HEK293 (cell line): ENCODE results near the gene HEXIM1.

Experiments used
- HOXD13 ChIP-seq: sonication (generic); formaldehyde crosslinking; IDR thresholded peaks from 2 replicates; pipeline ENCODE4 v1.8.0; 2022; ENCODE audit warnings: missing genetic modification reagents, borderline replicate concordance
- KLF7 ChIP-seq: fragments of 450-650 bp; formaldehyde crosslinking; IDR thresholded peaks from 2 replicates; pipeline ENCODE4 v1.5.1; 2016; ENCODE audit warnings: missing biosample characterization, missing genetic modification characterization, borderline replicate concordance
- PRDM1 ChIP-seq: fragments of 450-650 bp; formaldehyde crosslinking; IDR thresholded peaks from 2 replicates; pipeline ENCODE4; 2016; ENCODE audit warnings: missing biosample characterization, missing genetic modification characterization
- SCRT1 ChIP-seq: fragments of 450-650 bp; formaldehyde crosslinking; IDR thresholded peaks from 2 replicates; pipeline ENCODE4 v1.5.1; 2016; ENCODE audit warnings: missing biosample characterization, missing genetic modification characterization, borderline replicate concordance
- SP7 ChIP-seq: fragments of 450-650 bp; formaldehyde crosslinking; IDR thresholded peaks from 2 replicates; pipeline ENCODE4 v1.5.1; 2016; ENCODE audit warnings: missing biosample characterization, missing genetic modification characterization
- WT1 ChIP-seq: fragments of 450-650 bp; formaldehyde crosslinking; IDR thresholded peaks from 2 replicates; pipeline ENCODE4 v1.5.1; 2016; ENCODE audit warnings: missing biosample characterization, missing genetic modification characterization
- ZBTB20 ChIP-seq: fragments of 450-650 bp; formaldehyde crosslinking; IDR thresholded peaks from 2 replicates; pipeline ENCODE4 v1.5.1; 2016; ENCODE audit warnings: missing biosample characterization, missing genetic modification characterization
- ZBTB7A ChIP-seq: fragments of 450-650 bp; formaldehyde crosslinking; IDR thresholded peaks from 2 replicates; pipeline ENCODE4 v1.5.1; 2016; ENCODE audit warnings: low read depth, missing biosample characterization, missing genetic modification characterization
- ZFP37 ChIP-seq: fragments of 450-650 bp; formaldehyde crosslinking; IDR thresholded peaks from 2 replicates; pipeline ENCODE4 v1.5.1; 2016; ENCODE audit warnings: missing biosample characterization, missing genetic modification characterization
- ZFP69B ChIP-seq: fragments of 450-650 bp; formaldehyde crosslinking; IDR thresholded peaks from 2 replicates; pipeline ENCODE4 v1.5.1; 2016; ENCODE audit warnings: missing biosample characterization, missing genetic modification characterization
- ZNF132 ChIP-seq: fragments of 450-650 bp; formaldehyde crosslinking; IDR thresholded peaks from 2 replicates; pipeline ENCODE4 v1.5.1; 2017; ENCODE audit warnings: missing biosample characterization, missing genetic modification characterization, borderline replicate concordance
- ZNF174 ChIP-seq: fragments of 450-650 bp; formaldehyde crosslinking; IDR thresholded peaks from 2 replicates; pipeline ENCODE4 v1.5.0; 2017; ENCODE audit warnings: missing biosample characterization, mild to moderate bottlenecking, missing genetic modification characterization
- ZNF221 ChIP-seq: fragments of 450-650 bp; formaldehyde crosslinking; IDR thresholded peaks from 2 replicates; pipeline ENCODE4 v1.5.1; 2017; ENCODE audit warnings: missing biosample characterization, missing genetic modification characterization, borderline replicate concordance
- ZNF335 ChIP-seq: fragments of 450-650 bp; formaldehyde crosslinking; conservative IDR thresholded peaks from 2 replicates; pipeline ENCODE4 v1.5.1; 2016; ENCODE audit warnings: missing biosample characterization, missing genetic modification characterization
- ZNF394 ChIP-seq: fragments of 450-650 bp; formaldehyde crosslinking; IDR thresholded peaks from 2 replicates; pipeline ENCODE4 v1.5.1; 2016; ENCODE audit warnings: missing biosample characterization, missing genetic modification characterization, mild to moderate bottlenecking, moderate library complexity, borderline replicate concordance
- ZNF548 ChIP-seq: fragments of 450-650 bp; formaldehyde crosslinking; IDR thresholded peaks from 2 replicates; pipeline ENCODE4 v1.5.1; 2016; ENCODE audit warnings: missing biosample characterization, missing genetic modification characterization
- ZNF596 ChIP-seq: fragments of 450-650 bp; IDR thresholded peaks from 2 replicates; pipeline ENCODE4 v1.5.0; 2018; ENCODE audit warnings: missing biosample characterization, mild to moderate bottlenecking, missing genetic modification characterization, moderate library complexity
- ZNF670 ChIP-seq: fragments of 450-650 bp; formaldehyde crosslinking; IDR thresholded peaks from 2 replicates; pipeline ENCODE4 v1.5.1; 2016; ENCODE audit warnings: missing biosample characterization, missing genetic modification characterization, low read depth
- ZNF777 ChIP-seq: fragments of 450-650 bp; formaldehyde crosslinking; IDR thresholded peaks from 2 replicates; pipeline ENCODE4 v1.5.1; 2017; ENCODE audit warnings: missing biosample characterization, missing genetic modification characterization, borderline replicate concordance
- ZSCAN16 ChIP-seq: fragments of 450-650 bp; formaldehyde crosslinking; IDR thresholded peaks from 2 replicates; pipeline ENCODE4 v1.5.1; 2016; ENCODE audit warnings: missing biosample characterization, missing genetic modification characterization
- TF ChIP-seq, protein P1 (sequence below): fragments of 450-650 bp; formaldehyde crosslinking; IDR thresholded peaks from 2 replicates; pipeline ENCODE4 v1.5.1; 2016; ENCODE audit warnings: missing biosample characterization, missing genetic modification characterization, borderline replicate concordance
- TF ChIP-seq, protein P2 (sequence below): fragments of 450-650 bp; formaldehyde crosslinking; IDR thresholded peaks from 2 replicates; pipeline ENCODE4 v1.5.1; 2016; ENCODE audit warnings: missing biosample characterization, missing genetic modification characterization
- TF ChIP-seq, protein P3 (sequence below): sonication (generic); formaldehyde crosslinking; IDR thresholded peaks from 2 replicates; pipeline ENCODE4 v1.8.1; 2022; ENCODE audit warnings: mild to moderate bottlenecking, moderate library complexity, missing genetic modification reagents
- TF ChIP-seq, protein P4 (sequence below): fragments of 450-650 bp; formaldehyde crosslinking; IDR thresholded peaks from 2 replicates; pipeline ENCODE4 v1.5.1; 2016; ENCODE audit warnings: missing biosample characterization, missing genetic modification characterization, borderline replicate concordance
- TF ChIP-seq, protein P5 (sequence below): fragments of 450-650 bp; formaldehyde crosslinking; IDR thresholded peaks from 2 replicates; pipeline ENCODE4 v1.5.1; 2016; ENCODE audit warnings: missing biosample characterization, missing genetic modification characterization
- TF ChIP-seq, protein P6 (sequence below): fragments of 450-650 bp; formaldehyde crosslinking; IDR thresholded peaks from 2 replicates; pipeline ENCODE4 v1.5.1; 2016; ENCODE audit warnings: missing biosample characterization, missing genetic modification characterization

The HEXIM1 gene

DNA sequence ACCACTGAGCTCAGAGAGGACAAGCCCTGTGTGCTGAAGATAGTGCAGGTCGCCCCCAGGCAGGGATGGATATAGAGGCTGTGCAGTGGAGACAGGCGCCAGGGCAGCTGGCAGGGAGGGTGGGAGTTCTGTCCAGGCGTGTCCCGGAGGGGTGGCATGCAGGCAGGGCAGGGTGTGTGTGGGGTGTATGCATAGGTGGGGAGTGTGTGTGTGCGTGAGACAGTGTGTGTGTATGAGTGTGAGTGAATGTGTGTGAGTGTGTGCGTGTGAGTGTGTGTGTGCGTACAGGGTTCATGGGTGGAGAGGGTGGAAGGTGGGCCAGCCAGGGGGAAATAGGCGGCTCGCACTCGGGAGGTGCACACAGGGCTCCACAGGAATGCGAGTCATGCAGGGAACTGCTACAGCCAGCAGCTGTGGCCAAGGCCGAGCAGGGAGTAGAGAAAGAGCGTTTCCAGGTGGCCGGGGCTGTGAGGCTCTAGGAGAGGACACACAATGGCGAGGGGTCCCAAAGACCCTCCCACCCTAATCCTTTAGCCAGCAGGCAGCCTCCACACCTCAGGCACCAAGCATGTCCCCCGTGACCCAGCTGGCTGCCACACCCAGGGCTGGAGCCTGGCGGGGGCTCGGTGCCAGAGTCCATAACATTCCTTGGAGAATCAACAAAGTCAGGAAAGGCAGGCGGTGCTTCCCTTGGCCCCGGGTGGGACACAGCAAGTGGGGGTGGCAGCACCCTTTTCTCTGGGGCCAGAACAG is 20.6 kb upstream of the HEXIM1 start (continued):
- TF ChIP-seq, protein P1, sequence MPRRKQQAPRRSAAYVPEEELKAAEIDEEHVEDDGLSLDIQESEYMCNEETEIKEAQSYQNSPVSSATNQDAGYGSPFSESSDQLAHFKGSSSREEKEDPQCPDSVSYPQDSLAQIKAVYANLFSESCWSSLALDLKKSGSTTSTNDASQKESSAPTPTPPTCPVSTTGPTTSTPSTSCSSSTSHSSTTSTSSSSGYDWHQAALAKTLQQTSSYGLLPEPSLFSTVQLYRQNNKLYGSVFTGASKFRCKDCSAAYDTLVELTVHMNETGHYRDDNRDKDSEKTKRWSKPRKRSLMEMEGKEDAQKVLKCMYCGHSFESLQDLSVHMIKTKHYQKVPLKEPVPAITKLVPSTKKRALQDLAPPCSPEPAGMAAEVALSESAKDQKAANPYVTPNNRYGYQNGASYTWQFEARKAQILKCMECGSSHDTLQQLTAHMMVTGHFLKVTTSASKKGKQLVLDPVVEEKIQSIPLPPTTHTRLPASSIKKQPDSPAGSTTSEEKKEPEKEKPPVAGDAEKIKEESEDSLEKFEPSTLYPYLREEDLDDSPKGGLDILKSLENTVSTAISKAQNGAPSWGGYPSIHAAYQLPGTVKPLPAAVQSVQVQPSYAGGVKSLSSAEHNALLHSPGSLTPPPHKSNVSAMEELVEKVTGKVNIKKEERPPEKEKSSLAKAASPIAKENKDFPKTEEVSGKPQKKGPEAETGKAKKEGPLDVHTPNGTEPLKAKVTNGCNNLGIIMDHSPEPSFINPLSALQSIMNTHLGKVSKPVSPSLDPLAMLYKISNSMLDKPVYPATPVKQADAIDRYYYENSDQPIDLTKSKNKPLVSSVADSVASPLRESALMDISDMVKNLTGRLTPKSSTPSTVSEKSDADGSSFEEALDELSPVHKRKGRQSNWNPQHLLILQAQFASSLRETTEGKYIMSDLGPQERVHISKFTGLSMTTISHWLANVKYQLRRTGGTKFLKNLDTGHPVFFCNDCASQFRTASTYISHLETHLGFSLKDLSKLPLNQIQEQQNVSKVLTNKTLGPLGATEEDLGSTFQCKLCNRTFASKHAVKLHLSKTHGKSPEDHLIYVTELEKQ (tag by site-specific recombination), result no peak
- TF ChIP-seq ZNF777 (peak; percentile 57; the same call in 1 of the 2 replicates), SCRT1 (tag by site-specific recombination) (no peak), ZFP37 (tag by site-specific recombination) (no peak), PRDM1 (no peak), ZNF132 (tag by site-specific recombination) (no peak), WT1 (peak; percentile 21; the same call in 1 of the 2 replicates), ZFP69B (tag by site-specific recombination) (no peak), ZSCAN16 (no peak), ZNF335 (tag by site-specific recombination) (no peak), ZNF394 (no peak), ZNF221 (tag by site-specific recombination) (no peak), SP7 (peak; percentile 70; the same call in 1 of the 2 replicates), KLF7 (tag by site-specific recombination) (peak; percentile 48; the same call in 1 of the 2 replicates), ZBTB20 (tag by site-specific recombination) (peak; percentile 78), ZNF596 (no peak), HOXD13 (CRISPR knock-in tag) (no peak), ZBTB7A (tag by site-specific recombination) (no peak), ZNF174 (tag by site-specific recombination) (no peak), ZNF548 (peak; percentile 32; the same call in 1 of the 2 replicates), ZNF670 (tag by site-specific recombination) (no peak)
- TF ChIP-seq, protein P2, sequence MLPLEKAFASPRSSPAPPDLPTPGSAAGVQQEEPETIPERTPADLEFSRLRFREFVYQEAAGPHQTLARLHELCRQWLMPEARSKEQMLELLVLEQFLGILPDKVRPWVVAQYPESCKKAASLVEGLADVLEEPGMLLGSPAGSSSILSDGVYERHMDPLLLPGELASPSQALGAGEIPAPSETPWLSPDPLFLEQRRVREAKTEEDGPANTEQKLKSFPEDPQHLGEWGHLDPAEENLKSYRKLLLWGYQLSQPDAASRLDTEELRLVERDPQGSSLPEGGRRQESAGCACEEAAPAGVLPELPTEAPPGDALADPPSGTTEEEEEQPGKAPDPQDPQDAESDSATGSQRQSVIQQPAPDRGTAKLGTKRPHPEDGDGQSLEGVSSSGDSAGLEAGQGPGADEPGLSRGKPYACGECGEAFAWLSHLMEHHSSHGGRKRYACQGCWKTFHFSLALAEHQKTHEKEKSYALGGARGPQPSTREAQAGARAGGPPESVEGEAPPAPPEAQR, result peak; percentile 60; the same call in 1 of the 2 replicates
- TF ChIP-seq, protein P3, sequence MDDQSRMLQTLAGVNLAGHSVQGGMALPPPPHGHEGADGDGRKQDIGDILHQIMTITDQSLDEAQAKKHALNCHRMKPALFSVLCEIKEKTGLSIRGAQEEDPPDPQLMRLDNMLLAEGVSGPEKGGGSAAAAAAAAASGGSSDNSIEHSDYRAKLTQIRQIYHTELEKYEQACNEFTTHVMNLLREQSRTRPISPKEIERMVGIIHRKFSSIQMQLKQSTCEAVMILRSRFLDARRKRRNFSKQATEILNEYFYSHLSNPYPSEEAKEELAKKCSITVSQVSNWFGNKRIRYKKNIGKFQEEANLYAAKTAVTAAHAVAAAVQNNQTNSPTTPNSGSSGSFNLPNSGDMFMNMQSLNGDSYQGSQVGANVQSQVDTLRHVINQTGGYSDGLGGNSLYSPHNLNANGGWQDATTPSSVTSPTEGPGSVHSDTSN (CRISPR knock-in tag), result no peak
- TF ChIP-seq, protein P4, sequence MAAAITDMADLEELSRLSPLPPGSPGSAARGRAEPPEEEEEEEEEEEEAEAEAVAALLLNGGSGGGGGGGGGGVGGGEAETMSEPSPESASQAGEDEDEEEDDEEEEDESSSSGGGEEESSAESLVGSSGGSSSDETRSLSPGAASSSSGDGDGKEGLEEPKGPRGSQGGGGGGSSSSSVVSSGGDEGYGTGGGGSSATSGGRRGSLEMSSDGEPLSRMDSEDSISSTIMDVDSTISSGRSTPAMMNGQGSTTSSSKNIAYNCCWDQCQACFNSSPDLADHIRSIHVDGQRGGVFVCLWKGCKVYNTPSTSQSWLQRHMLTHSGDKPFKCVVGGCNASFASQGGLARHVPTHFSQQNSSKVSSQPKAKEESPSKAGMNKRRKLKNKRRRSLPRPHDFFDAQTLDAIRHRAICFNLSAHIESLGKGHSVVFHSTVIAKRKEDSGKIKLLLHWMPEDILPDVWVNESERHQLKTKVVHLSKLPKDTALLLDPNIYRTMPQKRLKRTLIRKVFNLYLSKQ (tag by site-specific recombination), result no peak
- TF ChIP-seq, protein P5, sequence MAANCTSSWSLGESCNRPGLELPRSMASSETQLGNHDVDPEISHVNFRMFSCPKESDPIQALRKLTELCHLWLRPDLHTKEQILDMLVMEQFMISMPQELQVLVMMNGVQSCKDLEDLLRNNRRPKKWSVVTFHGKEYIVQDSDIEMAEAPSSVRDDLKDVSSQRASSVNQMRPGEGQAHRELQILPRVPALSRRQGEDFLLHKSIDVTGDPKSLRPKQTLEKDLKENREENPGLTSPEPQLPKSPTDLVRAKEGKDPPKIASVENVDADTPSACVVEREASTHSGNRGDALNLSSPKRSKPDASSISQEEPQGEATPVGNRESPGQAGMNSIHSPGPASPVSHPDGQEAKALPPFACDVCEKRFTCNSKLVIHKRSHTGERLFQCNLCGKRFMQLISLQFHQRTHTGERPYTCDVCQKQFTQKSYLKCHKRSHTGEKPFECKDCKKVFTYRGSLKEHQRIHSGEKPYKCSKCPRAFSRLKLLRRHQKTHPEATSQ (tag by site-specific recombination), result no peak
- TF ChIP-seq, protein P6, sequence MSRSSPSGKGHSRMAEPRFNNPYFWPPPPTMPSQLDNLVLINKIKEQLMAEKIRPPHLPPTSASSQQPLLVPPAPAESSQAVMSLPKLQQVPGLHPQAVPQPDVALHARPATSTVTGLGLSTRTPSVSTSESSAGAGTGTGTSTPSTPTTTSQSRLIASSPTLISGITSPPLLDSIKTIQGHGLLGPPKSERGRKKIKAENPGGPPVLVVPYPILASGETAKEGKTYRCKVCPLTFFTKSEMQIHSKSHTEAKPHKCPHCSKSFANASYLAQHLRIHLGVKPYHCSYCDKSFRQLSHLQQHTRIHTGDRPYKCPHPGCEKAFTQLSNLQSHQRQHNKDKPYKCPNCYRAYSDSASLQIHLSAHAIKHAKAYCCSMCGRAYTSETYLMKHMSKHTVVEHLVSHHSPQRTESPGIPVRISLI (tag by site-specific recombination), result no peak
